Neuronal stem cell (in vitro differentiated cells): Measurements from ENCODE around the gene ZNF747.

Source experiments
- DNase-seq: peaks from one replicate; pipeline ENCODE4 v3.0.0-alpha.2; 2013; ENCODE audit warnings: low spot score
- H2AFZ ChIP-seq: one replicate; pipeline ENCODE4 v1.6.1; 2013; ENCODE audit warnings: mild to moderate bottlenecking, low read length, inconsistent platforms
- H2AK5ac ChIP-seq: 2 replicates; pipeline ENCODE4 v1.6.1; 2013; ENCODE audit warnings: low read depth, mild to moderate bottlenecking, inconsistent platforms, low read length, moderate library complexity, mixed read lengths
- H2BK120ac ChIP-seq: 2 replicates; pipeline ENCODE4 v1.6.1; 2013; ENCODE audit warnings: low read depth, mild to moderate bottlenecking, inconsistent platforms, low read length, moderate library complexity, mixed read lengths
- H2BK12ac ChIP-seq: one replicate; pipeline ENCODE4 v1.6.1; 2013; ENCODE audit warnings: low read length, inconsistent platforms
- H2BK15ac ChIP-seq: 2 replicates; pipeline ENCODE4 v1.6.1; 2013; ENCODE audit warnings: mild to moderate bottlenecking, low read length, inconsistent platforms, mixed read lengths
- H2BK5ac ChIP-seq: one replicate; pipeline ENCODE4 v1.6.1; 2013; ENCODE audit warnings: inconsistent platforms, mild to moderate bottlenecking, low read length, moderate library complexity
- H3K14ac ChIP-seq: one replicate; pipeline ENCODE4 v1.6.1; 2013; ENCODE audit warnings: low read length, inconsistent platforms
- H3K18ac ChIP-seq: 2 replicates; pipeline ENCODE4 v1.6.1; 2013; ENCODE audit warnings: low read length, inconsistent platforms
- H3K23ac ChIP-seq: 2 replicates; pipeline ENCODE4 v1.6.1; 2013; ENCODE audit warnings: low read depth, mild to moderate bottlenecking, mixed read lengths, low read length, inconsistent platforms; ENCODE audit not compliant: poor library complexity
- H3K27ac ChIP-seq: replicated peaks from 3 replicates; pipeline ENCODE4 v1.5.1; 2013; ENCODE audit warnings: low read length, inconsistent platforms
- H3K27me3 ChIP-seq, 3 experiments: 2 replicates each; pipeline ENCODE4 v1.6.1; 2013; ENCODE audit warnings: low read length in 3 of 3, mild to moderate bottlenecking in 2 of 3, inconsistent platforms in 1 of 3, low read depth in 1 of 3, mixed read lengths in 1 of 3, moderate library complexity in 1 of 3; ENCODE audit not compliant: control insufficient read depth in 3 of 3, insufficient read depth in 3 of 3
- H3K36me3 ChIP-seq, 2 donors: replicated peaks in 1 of 2; 2 replicates each; pipeline ENCODE4 v1.6.1; 2013; ENCODE audit warnings: low read length in 2 of 2; ENCODE audit not compliant: control insufficient read depth in 2 of 2, insufficient read depth in 2 of 2
- H3K4ac ChIP-seq: 2 replicates; pipeline ENCODE4 v1.6.1; 2013; ENCODE audit warnings: inconsistent platforms, mild to moderate bottlenecking, low read length, moderate library complexity
- H3K4me1 ChIP-seq, 2 donors: 1 replicate in 1 of 2; 2 replicates in 1 of 2; pipeline ENCODE4 v1.6.1; 2013; ENCODE audit warnings: low read length in 2 of 2, low read depth in 1 of 2; ENCODE audit not compliant: control insufficient read depth in 2 of 2, insufficient read depth in 1 of 2
- H3K4me2 ChIP-seq: one replicate; pipeline ENCODE4 v1.6.1; 2013; ENCODE audit warnings: mild to moderate bottlenecking, low read length, inconsistent platforms; ENCODE audit not compliant: insufficient read depth, poor library complexity, severe bottlenecking
- H3K4me3 ChIP-seq, 2 donors: 2 replicates each; pipeline ENCODE4 v1.5.1; 2013; ENCODE audit warnings: low read length in 2 of 2, mild to moderate bottlenecking in 2 of 2, inconsistent platforms in 1 of 2, moderate library complexity in 1 of 2
- H3K79me1 ChIP-seq: one replicate; pipeline ENCODE4 v1.6.1; 2013; ENCODE audit warnings: low read depth, mild to moderate bottlenecking, inconsistent platforms, low read length, moderate library complexity
- H3K9ac ChIP-seq: one replicate; pipeline ENCODE4 v1.6.1; 2013; ENCODE audit warnings: mild to moderate bottlenecking, low read depth, low read length, inconsistent platforms; ENCODE audit not compliant: poor library complexity
- H3K9me3 ChIP-seq, 2 donors: replicated peaks in 1 of 2; 2 replicates each; pipeline versions ENCODE3 to v1.6.1; 2013; ENCODE audit warnings: low read length in 2 of 2, mild to moderate bottlenecking in 2 of 2, inconsistent platforms in 1 of 2, low read depth in 1 of 2, mixed read lengths in 1 of 2, moderate library complexity in 1 of 2; ENCODE audit not compliant: control insufficient read depth in 2 of 2, insufficient read depth in 1 of 2
- H4K8ac ChIP-seq: one replicate; pipeline ENCODE4 v1.6.1; 2013; ENCODE audit warnings: low read depth, mild to moderate bottlenecking, inconsistent platforms, low read length, moderate library complexity
- H4K91ac ChIP-seq: one replicate; pipeline ENCODE4 v1.6.1; 2013; ENCODE audit warnings: low read length, low read depth, mild to moderate bottlenecking, inconsistent platforms; ENCODE audit not compliant: poor library complexity
- WGBS, 2 donors: extraction: QIAGEN DNeasy Blood & Tissue Kit; methylation state at CpG; one replicate each; pipeline ENCODE4 v1.1.7; 2013; ENCODE audit warnings: missing lambda C conversion rate in 2 of 2, mixed read lengths in 1 of 2; ENCODE audit not compliant: insufficient read length in 2 of 2, insufficient replicate concordance in 1 of 2; ENCODE audit errors: extremely low coverage in 2 of 2; 5-methylcytosine and 5-hydroxymethylcytosine counted together

Gene ZNF747

DNA sequence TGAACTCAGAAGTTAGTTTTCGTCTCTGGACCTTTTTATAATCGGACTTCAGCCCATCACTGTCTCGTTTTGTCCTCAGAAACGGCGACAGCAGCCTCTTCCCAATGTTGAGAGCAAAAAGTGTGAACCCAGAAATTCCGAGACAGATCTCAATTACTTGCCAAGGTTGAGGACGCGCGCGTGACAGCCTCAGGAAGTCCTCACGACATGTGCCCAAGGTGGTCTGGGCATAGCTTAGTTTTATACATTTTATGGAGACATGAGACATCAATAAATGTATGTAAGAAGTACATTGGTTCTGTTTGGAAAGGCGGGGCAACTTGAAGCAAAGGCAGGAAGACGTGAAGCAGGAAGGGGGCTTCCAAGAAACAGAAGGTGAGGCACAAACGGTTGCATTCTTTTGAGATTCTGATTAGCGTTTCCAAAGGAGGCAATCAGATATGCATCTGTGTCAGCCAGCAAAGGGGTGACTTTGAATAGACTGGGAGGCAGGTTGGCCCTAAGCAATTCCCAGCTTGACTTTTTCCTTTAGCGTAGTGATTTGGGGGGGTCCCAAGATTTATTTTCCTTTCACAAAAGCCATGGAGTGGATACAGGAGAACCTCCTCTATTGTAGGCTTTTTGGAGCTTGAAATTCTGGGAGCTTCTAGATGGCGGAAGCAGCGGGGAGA is 583 bp upstream of the ZNF747 start:
- no CpG with 5 or more reads among the region's 18 CpGs for WGBS, 2 donors

DNA sequence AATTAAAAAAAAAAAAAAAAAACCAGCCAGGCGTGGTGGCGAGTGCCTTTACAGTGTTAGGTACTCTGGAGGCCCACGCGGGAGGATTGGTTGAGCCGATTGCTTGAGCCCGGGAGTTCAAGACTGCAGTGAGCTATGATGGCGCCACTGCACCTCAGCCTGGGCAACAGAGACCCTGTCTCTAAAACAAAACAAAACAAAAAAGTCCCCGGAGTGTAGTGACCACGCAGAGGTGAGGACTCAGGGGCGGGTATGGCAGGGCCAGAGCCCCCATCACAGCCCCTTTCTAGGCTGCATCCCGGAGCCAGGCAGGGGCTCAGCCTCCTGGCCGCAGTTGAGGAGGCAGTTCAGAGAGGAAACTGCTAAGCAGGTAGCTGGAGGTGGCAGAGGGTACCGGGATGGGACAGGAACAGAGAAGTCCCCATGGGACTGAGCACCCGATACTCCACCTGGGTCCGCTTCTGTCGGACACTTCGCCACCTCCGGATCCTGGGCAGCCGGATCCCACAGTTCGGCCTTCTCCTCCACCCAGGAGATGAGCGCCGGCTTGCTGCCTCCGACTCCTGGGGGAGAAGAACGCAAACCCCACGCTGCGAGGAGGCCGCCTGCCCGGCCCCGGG is 800 bp downstream of the ZNF747 start:
- Histone ChIP-seq H3K4me2 (peak overlapping the region; percentile 79), H3K27me3 (no peaks in the 10 kb centered on the region), H3K4me1 (peaks cover 7 to 9% of the 10 kb centered on the region in 2 donors), H3K79me1 (peaks cover 12% of the 10 kb centered on the region), H2BK12ac (peak overlapping the region; percentile 95), H2BK5ac (no peak overlapping the region), H3K14ac (no peak overlapping the region), H4K91ac (no peak overlapping the region), H3K4me3 (peak overlapping the region; percentile 51 to 79), H3K9me3 (no peaks in the 10 kb centered on the region), H3K4ac (no peak overlapping the region), H3K23ac (peak overlapping the region; percentile 95), H4K8ac (peak overlapping the region; percentile 1), H3K36me3 (no peaks in the 10 kb centered on the region), H2AK5ac (peak overlapping the region; percentile 89), H2BK120ac (peak overlapping the region; percentile 40), H3K9ac (peak overlapping the region; percentile 91), H3K27ac (no peak overlapping the region), H2AFZ (peak overlapping the region; percentile 96), H2BK15ac (no peak overlapping the region), H3K18ac (peak overlapping the region; percentile 97)
- DNase-seq: no peak
- WGBS, 2 donors: no CpG with 5 or more reads among the region's 29 CpGs

More for the DNA sequence above, 583 bp upstream of the ZNF747 start:
- H2BK120ac ChIP-seq: no peak overlapping the region
- no peak overlapping the region for H2BK5ac ChIP-seq
- H3K27me3 ChIP-seq: no peaks in the 10 kb centered on the region
- H3K4ac ChIP-seq: no peak overlapping the region
- H3K4me3 ChIP-seq: peak overlapping the region; percentile 51 to 74
- H3K23ac ChIP-seq: peak overlapping the region; percentile 95
- H3K4me2 ChIP-seq: peak overlapping the region; percentile 79
- no peak overlapping the region for H3K14ac ChIP-seq
- H3K4me1 ChIP-seq: peaks cover 7% of the 10 kb centered on the region in 2 donors
- peak; percentile 26 for DNase-seq
- H3K9me3 ChIP-seq: no peaks in the 10 kb centered on the region
- H2BK12ac ChIP-seq: no peak overlapping the region
- peak overlapping the region; percentile 44 for H3K18ac ChIP-seq
- no peak overlapping the region for H2AK5ac ChIP-seq
- H3K27ac ChIP-seq: peak overlapping the region; percentile 29
- H3K9ac ChIP-seq: no peak overlapping the region
- no peaks in the 10 kb centered on the region for H3K36me3 ChIP-seq
- H2BK15ac ChIP-seq: no peak overlapping the region
- H2AFZ ChIP-seq: peak overlapping the region; percentile 96
- H3K79me1 ChIP-seq: peaks cover 12% of the 10 kb centered on the region
- H4K91ac ChIP-seq: peak overlapping the region; percentile 49
- H4K8ac ChIP-seq: no peak overlapping the region

DNA sequence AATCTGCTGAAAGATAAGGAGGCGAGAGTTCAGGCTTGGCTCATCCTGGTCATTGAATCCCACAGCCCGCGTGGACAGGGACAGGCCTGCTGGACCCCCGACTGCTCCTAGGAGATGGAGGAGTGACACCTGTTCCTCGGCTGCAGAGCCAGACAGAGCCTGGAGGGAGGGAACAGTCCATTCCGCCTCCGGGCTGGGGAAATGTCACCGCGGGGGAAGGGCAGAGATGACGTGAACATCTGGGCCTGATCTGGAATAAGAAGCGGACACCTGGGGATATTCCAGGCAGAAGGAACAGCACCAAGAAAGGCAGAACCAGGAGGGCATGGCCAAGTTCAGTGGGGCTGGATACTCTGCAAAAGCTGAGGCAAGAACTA is 1.5 kb downstream of the ZNF747 start:
- H3K27ac ChIP-seq: no peak overlapping the region
- H2BK120ac ChIP-seq: no peak overlapping the region
- H2BK15ac ChIP-seq: no peak overlapping the region
- no peak overlapping the region for H3K4me3 ChIP-seq
- WGBS, 2 donors: no CpG with 5 or more reads among the region's 11 CpGs
- H3K14ac ChIP-seq: no peak overlapping the region
- no peak overlapping the region for H4K8ac ChIP-seq
- no peak overlapping the region for H3K23ac ChIP-seq
- no peak overlapping the region for H2BK5ac ChIP-seq
- H2AK5ac ChIP-seq: peak overlapping the region; percentile 40
- no peak overlapping the region for H4K91ac ChIP-seq
- H3K18ac ChIP-seq: no peak overlapping the region
- no peak overlapping the region for H3K4me2 ChIP-seq
- peak overlapping the region; percentile 7 for H3K9ac ChIP-seq
- no peaks in the 10 kb centered on the region for H3K9me3 ChIP-seq
- H3K4me1 ChIP-seq: peaks cover 7 to 9% of the 10 kb centered on the region in 2 donors
- no peak for DNase-seq
- H3K79me1 ChIP-seq: peaks cover 12% of the 10 kb centered on the region
- H2AFZ ChIP-seq: peak overlapping the region; percentile 64
- no peak overlapping the region for H3K4ac ChIP-seq
- no peaks in the 10 kb centered on the region for H3K36me3 ChIP-seq
- no peak overlapping the region for H2BK12ac ChIP-seq
- H3K27me3 ChIP-seq: no peaks in the 10 kb centered on the region

DNA sequence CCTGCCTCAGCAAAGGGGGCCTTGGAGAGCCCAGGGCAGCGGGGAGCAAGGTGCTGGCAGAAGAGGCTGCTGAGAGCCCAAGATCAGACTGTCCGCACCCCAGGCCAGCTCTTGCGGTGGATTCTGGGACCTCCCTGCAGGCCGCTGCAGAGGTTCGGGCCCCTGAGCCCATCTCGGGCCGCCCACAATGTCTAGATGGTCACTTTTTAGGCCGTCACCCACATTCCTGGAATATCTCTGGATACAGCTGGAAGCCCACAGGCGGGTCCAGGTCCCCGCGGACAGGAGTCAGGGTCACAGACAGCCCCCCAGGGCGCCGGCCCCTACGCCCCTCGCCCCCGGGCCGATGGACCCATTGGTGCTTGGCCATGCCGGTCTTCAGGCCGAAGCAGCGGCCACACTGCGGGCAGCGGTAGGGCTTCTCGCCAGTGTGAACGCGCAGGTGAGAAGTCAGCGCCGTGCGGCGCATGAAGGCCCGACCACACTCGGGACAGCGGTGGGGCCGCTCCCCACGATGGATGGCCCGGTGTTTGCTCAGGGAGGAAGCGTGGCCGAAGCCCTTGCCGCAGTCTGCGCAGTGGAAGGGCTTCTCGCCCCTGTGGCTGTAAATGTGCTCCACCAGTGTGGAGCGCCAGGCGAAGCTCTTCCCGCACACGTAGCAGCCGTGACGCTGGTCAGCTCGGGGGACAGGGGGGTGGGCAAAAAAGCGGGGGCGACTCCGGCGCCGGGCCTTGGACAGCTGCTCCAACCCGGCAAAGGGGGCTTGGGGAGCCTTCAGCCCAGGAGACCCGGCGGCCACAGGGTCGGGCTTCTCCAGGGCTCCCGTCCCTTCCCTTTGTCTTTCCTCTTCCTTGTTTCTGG is 2.1 kb downstream of the ZNF747 start:
- Histone ChIP-seq H3K79me1 (peaks cover 12% of the 10 kb centered on the region), H2AFZ (peak overlapping the region; percentile 64), H3K14ac (no peak overlapping the region), H2BK5ac (no peak overlapping the region), H4K91ac (no peak overlapping the region), H2BK15ac (no peak overlapping the region), H4K8ac (no peak overlapping the region), H3K4me1 (peaks cover 13 to 14% of the 10 kb centered on the region in 2 donors), H2BK120ac (no peak overlapping the region), H3K27me3 (no peaks in the 10 kb centered on the region), H3K27ac (no peak overlapping the region), H3K9me3 (no peaks in the 10 kb centered on the region), H3K4me2 (no peak overlapping the region), H3K23ac (no peak overlapping the region), H3K4ac (no peak overlapping the region), H3K4me3 (no peak overlapping the region), H3K36me3 (no peaks in the 10 kb centered on the region), H2AK5ac (peak overlapping the region; percentile 43), H3K9ac (no peak overlapping the region), H3K18ac (no peak overlapping the region), H2BK12ac (no peak overlapping the region)
- no CpG with 5 or more reads among the region's 57 CpGs for WGBS, 2 donors
- DNase-seq: no peak
